Kidney epithelial cell (primary cell): ENCODE measurements around the gene CD6. TPM values are rescaled to one million over a fixed set of nuclear protein-coding genes. Genes with fewer than 3 reads are reported as not detected.

ENCODE experiments used
- DNase-seq: peaks from one replicate; pipeline ENCODE4 v3.0.0-alpha.2; 2010; ENCODE audit warnings: low read depth
- H3K27me3 ChIP-seq: 2 replicates; pipeline ENCODE4 v1.6.0; 2011; ENCODE audit warnings: low read length; ENCODE audit not compliant: control insufficient read depth, insufficient read depth
- H3K36me3 ChIP-seq: 2 replicates; pipeline ENCODE4 v1.5.1; 2011; ENCODE audit warnings: low read length; ENCODE audit not compliant: control insufficient read depth, insufficient read depth
- H3K4me3 ChIP-seq: 2 replicates; pipeline ENCODE4 v1.5.1; 2011; ENCODE audit warnings: low read depth, mild to moderate bottlenecking, control low read depth, low read length
- CTCF ChIP-seq: IDR thresholded peaks from 2 replicates; pipeline ENCODE4 v1.5.1; 2011; ENCODE audit warnings: mild to moderate bottlenecking, moderate library complexity, low read length, control low read depth, inconsistent platforms; ENCODE audit not compliant: insufficient read depth, poor library complexity, severe bottlenecking
- total RNA-seq: library from RNA; depleted of rRNA; stranded (reverse); fragments of >200 nt; gene quantifications from 2 replicates; pipeline ENCODE4 v1.2.3, GENCODE V29; 2015

CD6 gene
- total RNA-seq, 1 donor from 2014 or later, result 0.29 TPM

DNA sequence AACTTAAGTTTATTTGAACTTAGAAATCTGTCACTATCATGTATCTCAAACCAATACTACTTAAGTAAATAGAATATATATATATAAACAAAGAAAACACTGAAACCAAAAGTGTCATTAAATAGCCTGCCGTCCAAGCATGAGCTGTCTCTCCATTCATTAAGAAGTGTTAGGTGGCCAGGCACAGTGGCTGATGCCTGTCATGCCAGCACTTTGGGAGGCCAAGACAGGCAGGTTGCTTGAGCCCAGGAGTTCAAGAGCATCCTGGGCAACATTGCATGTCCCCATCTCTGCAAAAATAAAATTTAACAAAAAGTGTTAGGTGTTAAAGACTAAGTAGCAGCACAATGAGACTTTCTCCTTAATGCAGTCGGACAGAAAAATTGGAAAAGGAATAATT, 14.0 kb downstream of the CD6 start:
- DNase-seq, result no peak
- peaks cover 14% of the 10 kb centered on the region for H3K27me3 ChIP-seq
- no peak for TF ChIP-seq CTCF
- H3K36me3 ChIP-seq, result no peaks in the 10 kb centered on the region
- no peak overlapping the region for H3K4me3 ChIP-seq

GRCh38 chr11:60985991-60986915, 14.8 kb downstream of the CD6 start:
- TF ChIP-seq CTCF, result no peak
- Histone ChIP-seq H3K36me3 (no peaks in the 10 kb centered on the region), H3K27me3 (peaks cover 14% of the 10 kb centered on the region), H3K4me3 (no peak overlapping the region)
- DNase-seq, result no peak

- no peaks in the 10 kb centered on the region for H3K36me3 ChIP-seq
- no peak for TF ChIP-seq CTCF
- peaks cover 14% of the 10 kb centered on the region for H3K27me3 ChIP-seq
- no peak for DNase-seq
- no peak overlapping the region for H3K4me3 ChIP-seq
Measured at GRCh38 chr11:60987577-60988277, 16.2 kb downstream of the CD6 start.

GRCh38 chr11:60988658-60989057, 17.2 kb downstream of the CD6 start:
- Histone ChIP-seq H3K27me3 (peaks cover 22% of the 10 kb centered on the region), H3K36me3 (no peaks in the 10 kb centered on the region), H3K4me3 (no peak overlapping the region)
- DNase-seq, result no peak
- TF ChIP-seq CTCF, result no peak

DNA sequence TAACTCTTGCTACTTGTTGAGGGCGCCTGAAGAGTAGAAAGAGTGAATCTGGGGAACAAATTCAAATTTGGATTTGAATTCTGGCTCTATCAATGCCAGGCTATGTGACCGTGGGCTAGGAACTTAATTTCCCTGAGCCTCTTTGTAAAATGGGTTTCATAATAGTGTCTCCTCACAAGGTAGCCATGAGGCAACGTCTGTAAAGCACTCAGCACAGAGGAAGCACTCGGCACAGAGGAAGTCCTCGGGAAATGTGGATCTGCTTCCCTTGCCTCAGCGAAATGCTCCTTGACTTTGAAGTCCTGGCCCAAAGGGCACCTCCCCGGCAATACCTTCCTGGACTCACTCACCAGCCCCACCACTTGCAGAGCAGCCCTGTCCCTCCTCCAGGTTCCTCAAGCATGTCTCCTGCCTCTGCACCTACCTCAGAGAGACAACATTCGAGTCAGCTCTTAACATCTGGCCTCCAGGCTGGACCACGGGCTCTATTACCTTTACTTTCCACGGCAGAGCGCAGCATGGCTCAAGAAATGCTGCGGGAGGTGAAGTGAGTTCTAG, 17.7 kb downstream of the CD6 start:
- Histone ChIP-seq H3K27me3 (peaks cover 24% of the 10 kb centered on the region), H3K36me3 (no peaks in the 10 kb centered on the region), H3K4me3 (no peak overlapping the region)
- no peak for TF ChIP-seq CTCF
- DNase-seq, result no peak
